Measurements from ENCODE around the gene TWIST2.

Gene TWIST2

DNA sequence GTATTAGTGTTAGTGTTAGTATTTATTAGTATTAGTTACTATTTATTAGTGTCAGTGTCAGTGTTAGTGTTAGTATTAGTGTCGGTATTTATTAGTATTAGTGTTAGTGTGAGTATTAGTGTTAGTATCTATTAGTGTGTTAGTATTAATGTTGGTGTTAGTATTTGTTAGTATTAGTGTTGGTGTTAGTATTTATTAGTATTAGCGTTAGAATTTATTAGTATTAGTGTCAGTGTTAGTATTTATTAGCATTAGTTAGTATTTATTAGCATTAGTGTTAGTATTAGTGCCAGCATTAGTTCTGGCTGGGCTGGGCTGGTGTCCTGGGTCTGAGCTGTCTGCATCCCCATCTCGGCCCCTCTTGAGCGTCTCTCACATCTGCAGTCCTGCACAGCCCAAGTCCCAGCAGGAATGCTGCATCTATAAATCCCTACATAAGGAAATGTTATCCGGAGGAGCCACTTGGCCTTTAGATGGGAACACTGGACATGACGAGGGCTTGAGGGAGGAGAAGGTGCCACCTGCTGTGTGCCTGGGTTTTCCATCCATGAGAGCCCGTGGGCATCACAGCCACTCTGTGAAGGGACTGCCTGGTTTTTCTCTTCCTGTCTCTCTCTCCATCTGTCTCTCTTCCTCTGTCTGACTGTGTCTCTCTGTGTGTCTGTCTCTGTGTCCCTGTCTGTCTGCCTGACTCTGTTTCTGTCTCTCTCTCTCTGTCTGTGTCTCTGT is 33.6 kb downstream of the TWIST2 start:
- no peak for DNase-seq (ENCODE audit: low read depth)
- TF ChIP-seq, protein P1, sequence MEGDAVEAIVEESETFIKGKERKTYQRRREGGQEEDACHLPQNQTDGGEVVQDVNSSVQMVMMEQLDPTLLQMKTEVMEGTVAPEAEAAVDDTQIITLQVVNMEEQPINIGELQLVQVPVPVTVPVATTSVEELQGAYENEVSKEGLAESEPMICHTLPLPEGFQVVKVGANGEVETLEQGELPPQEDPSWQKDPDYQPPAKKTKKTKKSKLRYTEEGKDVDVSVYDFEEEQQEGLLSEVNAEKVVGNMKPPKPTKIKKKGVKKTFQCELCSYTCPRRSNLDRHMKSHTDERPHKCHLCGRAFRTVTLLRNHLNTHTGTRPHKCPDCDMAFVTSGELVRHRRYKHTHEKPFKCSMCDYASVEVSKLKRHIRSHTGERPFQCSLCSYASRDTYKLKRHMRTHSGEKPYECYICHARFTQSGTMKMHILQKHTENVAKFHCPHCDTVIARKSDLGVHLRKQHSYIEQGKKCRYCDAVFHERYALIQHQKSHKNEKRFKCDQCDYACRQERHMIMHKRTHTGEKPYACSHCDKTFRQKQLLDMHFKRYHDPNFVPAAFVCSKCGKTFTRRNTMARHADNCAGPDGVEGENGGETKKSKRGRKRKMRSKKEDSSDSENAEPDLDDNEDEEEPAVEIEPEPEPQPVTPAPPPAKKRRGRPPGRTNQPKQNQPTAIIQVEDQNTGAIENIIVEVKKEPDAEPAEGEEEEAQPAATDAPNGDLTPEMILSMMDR (IDR thresholded peaks at IDR 0.05; ENCODE audit: insufficient read depth, low read depth, low read length, missing control alignments) = no peak
- no peak overlapping the region for H3K4me3 ChIP-seq (ENCODE audit: low read length)

DNA sequence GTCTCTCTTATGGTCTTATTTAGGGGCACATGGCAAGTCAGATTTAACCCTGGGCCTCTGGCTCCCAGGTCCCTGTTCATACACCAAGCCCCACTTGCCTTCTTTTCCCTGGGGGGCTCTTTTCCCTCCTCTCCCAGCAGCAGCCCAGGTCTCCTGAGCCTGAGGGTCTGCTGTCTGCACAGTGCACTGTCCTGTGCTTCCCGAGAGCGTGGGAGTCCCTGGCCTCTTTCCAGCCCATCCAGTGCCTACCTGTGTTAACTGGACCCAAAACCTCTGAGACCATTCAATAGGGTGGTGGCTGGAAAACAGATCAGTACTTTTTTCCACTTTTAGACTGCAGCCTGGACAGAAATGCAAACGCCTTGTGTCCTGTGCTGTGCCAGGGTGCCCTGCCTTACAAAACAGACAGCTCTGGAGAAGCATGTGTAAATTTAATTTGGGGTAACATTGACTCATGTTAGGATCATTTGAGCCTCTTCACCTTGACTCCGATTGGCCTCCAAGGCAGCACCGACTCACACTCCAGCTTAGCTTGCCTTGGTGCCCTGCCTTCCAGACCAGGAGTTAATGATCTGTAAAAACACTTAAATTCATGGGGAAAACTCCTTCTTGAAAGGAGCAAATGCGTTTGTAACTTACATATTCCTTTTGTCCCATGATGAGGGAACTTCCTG is 34.3 kb downstream of the TWIST2 start:
- DNase-seq (ENCODE audit: low read depth) = peak; percentile 28
- TF ChIP-seq, protein P1 (IDR thresholded peaks at IDR 0.05; ENCODE audit: insufficient read depth, low read depth, low read length, missing control alignments) = no peak

DNA sequence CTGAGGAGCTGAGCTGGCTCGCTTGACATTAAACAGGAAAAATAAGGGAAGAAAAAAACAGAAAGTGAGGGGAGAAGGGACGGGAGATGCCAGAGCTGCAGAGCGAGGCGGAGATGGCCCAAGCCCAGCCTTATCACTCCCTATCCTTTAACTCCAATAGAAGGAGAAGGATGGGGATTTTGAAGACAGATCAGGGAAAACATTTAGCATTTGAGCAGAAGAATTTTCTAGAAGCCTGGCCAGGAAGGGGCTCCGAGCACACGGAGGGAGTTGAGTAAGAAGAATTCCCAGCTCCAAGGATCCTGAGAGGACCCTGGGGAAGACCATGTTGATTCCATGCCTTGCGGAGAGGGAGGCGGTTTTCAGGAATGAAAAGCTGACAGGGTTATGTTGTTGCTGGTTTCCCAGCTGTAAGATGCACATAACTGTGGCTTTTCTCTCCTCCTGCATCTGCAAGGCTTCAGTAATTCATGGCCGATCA is 35.6 kb downstream of the TWIST2 start:
- TF ChIP-seq, protein P1 (IDR thresholded peaks at IDR 0.05; ENCODE audit: insufficient read depth, low read depth, low read length, missing control alignments) = no peak
- H3K4me3 ChIP-seq (ENCODE audit: low read length) = no peak overlapping the region
- DNase-seq (ENCODE audit: low read depth) = no peak

More for the DNA sequence above, 34.3 kb downstream of the TWIST2 start:
- no peak overlapping the region for H3K4me3 ChIP-seq (ENCODE audit: low read length)

DNA sequence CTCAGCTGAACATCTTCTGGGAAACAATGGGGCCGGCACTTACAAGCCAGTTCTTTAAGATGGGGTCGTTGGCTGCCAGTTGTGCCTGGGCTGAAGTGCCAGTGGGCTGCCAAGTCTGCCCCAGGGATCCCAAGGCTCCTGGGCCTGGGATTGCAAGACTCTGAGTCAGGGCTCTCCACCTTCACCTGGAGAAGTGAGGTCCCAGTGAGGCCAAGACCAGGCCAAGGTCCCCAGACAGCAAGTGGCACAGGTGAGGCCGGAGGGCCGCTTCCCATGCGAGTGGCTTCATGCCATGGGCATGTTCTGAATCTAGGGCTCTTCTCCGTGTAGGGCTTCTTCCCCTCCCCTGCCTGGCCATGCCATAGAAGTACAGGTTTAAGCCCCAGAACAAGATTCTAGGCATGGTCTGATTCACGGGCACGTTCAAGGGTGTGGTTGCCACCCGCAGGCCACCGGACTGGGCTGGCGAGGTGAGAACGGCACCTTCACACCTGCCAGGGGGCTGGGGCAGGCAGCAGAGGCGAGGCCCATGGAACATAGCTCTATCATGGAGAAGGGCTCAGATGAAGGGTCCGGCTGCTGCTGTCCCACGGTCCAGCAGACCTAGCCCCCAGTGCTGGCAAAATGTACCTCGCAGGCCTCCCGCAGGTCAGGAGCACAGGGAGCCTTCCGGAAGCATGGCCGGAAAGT is 36.4 kb downstream of the TWIST2 start:
- TF ChIP-seq, protein P1 (IDR thresholded peaks at IDR 0.05; ENCODE audit: insufficient read depth, low read depth, low read length, missing control alignments) = no peak
- H3K4me3 ChIP-seq (ENCODE audit: low read length) = no peak overlapping the region
- no peak for DNase-seq (ENCODE audit: low read depth)

DNA sequence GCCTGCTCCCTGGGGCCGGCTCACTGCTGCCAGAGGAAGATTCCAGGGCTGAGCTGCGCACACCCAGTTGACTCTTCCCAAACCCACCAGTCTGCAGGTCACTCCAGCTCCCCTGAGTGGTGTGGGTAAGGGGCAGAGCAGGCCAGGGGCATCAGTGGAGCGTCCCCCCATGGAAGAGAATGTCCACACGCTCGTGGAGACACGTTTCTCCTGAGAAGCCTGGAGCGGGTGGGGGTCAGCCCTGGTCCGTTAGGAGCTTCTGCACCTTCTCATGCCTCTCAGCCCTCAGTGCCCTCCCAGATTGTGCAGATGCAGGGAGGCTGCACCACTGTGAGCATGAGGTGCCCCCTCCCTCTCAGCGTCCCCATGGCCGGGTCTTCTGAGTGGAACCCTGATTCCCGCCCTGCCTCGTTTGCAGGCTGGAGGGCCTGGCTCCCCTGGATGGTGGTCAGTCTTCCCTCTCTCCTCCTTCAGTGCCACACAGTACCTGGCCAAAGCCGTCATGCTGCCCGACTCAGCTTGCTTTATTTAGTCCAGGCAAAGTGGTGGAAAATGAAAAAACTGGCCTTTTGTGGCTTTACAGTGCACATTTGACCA is 37.0 kb downstream of the TWIST2 start:
- no peak overlapping the region for H3K4me3 ChIP-seq (ENCODE audit: low read length)
- TF ChIP-seq, protein P1 (IDR thresholded peaks at IDR 0.05; ENCODE audit: insufficient read depth, low read depth, low read length, missing control alignments) = no peak
- DNase-seq (ENCODE audit: low read depth) = no peak

DNA sequence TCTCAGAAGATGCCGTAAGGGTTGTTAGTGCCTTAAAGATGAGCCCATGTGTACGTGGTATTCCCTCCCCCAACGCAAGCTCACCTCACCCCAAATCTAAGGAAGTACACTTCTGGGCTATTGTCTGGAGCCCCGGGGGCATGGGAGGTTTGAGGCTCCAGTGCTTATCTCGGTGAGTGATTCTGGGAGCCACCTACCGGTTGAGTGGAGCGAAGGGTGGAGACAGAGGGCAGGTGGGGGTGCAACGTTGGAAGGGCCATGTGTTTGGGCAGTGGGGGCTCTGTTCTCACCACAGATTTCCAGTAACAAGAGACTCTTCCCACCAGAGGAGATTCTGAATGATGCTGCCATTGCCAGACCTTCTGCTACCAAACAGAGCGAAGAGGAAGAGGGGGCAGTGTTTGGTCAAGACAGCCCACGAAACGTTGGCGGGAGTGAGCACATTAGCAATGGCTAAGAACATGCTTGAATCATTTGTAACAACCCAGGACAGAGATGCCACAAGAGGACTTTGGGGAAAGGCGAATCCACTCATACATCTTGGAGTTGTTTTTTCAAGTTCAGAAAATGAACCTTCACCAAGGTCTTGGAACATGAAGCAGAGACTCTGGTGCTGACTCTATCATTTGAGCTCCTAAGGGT is 38.7 kb downstream of the TWIST2 start:
- TF ChIP-seq, protein P1 (IDR thresholded peaks at IDR 0.05; ENCODE audit: insufficient read depth, low read depth, low read length, missing control alignments) = no peak
- no peak overlapping the region for H3K4me3 ChIP-seq (ENCODE audit: low read length)
- DNase-seq (ENCODE audit: low read depth) = no peak

All from epithelial cell of esophagus (primary cell).